Hypothalamus (tissue), 51 donors: Measurements from ENCODE around the gene BFAR.
"Not testable (repeated sequence)": the region's sequence is repeated elsewhere in the genome, so short reads cannot be mapped to it uniquely, and the experiment has no call there.

Experiments
- DNase-seq, 51 donors: peaks; one replicate each; lab custom pipeline; 2025; lab: John Stamatoyannopoulos, UW

The BFAR gene

GRCh38 chr16:14635395-14636165, 2.8 kb downstream of the BFAR start:
- DNase-seq, result no peak

GRCh38 chr16:14636179-14636950, 3.6 kb downstream of the BFAR start:
- DNase-seq, result not testable (repeated sequence)

- DNase-seq, result not testable (repeated sequence)
Observed at GRCh38 chr16:14636951-14637240, 4.1 kb downstream of the BFAR start.

GRCh38 chr16:14640538-14640937, 7.8 kb downstream of the BFAR start:
- no peak for DNase-seq

GRCh38 chr16:14641206-14641605, 8.5 kb downstream of the BFAR start:
- no peak for DNase-seq

GRCh38 chr16:14641926-14642325, 9.2 kb downstream of the BFAR start:
- DNase-seq, result no peak

GRCh38 chr16:14649816-14650215, 17.1 kb downstream of the BFAR start:
- no peak for DNase-seq

GRCh38 chr16:14650629-14651028, 17.9 kb downstream of the BFAR start:
- DNase-seq, result no peak

- DNase-seq, result no peak
Observed at GRCh38 chr16:14652726-14653125, 20.0 kb downstream of the BFAR start.

GRCh38 chr16:14658063-14658462, 25.3 kb downstream of the BFAR start:
- DNase-seq, result no peak

GRCh38 chr16:14667347-14668266, 34.9 kb downstream of the BFAR start:
- DNase-seq, result no peak

- DNase-seq, result no peak
Observed at GRCh38 chr16:14668556-14669223, 35.9 kb downstream of the BFAR start.

GRCh38 chr16:14669776-14670175, 37.0 kb downstream of the BFAR start:
- DNase-seq, result no peak

- DNase-seq, result no peak
Observed at GRCh38 chr16:14672403-14672971, 39.7 kb downstream of the BFAR start.

GRCh38 chr16:14676633-14677032, 43.9 kb downstream of the BFAR start:
- DNase-seq, result no peak

GRCh38 chr16:14677627-14678026, 44.9 kb downstream of the BFAR start:
- no peak for DNase-seq

- DNase-seq, result no peak
Observed at GRCh38 chr16:14678748-14679497, 46.2 kb downstream of the BFAR start.

- DNase-seq, result not testable (repeated sequence)
Observed at GRCh38 chr16:14680396-14680795, 47.6 kb downstream of the BFAR start.

GRCh38 chr16:14681115-14681514, 48.4 kb downstream of the BFAR start:
- no peak for DNase-seq

- no peak for DNase-seq
Observed at GRCh38 chr16:14682121-14682520, 49.4 kb downstream of the BFAR start.
